ENCODE data around the gene VPS45.
"Not testable (repeated sequence)": the region's sequence is repeated elsewhere in the genome, so short reads cannot be mapped to it uniquely, and the experiment has no call there.

VPS45 gene

DNA sequence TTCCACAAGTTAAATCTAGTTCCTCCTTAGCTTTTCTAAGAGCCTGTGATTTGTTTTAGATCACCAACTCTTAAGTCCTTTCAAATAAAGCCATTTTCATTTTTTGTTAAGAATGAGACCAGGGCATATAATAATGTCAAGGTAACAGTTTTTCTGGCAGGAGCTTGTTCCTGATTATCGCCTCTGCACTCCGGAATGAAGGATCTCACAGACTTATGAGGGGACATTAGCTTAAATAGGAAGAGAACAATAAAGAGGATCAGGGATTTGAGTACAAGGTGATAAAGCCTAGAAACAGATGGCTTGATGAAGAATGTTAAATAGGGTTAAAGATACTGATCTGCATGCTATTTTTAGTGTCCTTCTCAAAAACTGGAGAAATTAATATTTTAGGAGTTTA is 43.4 kb upstream of the VPS45 start:
- Histone ChIP-seq H3K27ac (no peak overlapping the region), H3K9me3 (no peaks in the 10 kb centered on the region), H3K36me3 (no peaks in the 10 kb centered on the region), H3K4me1 (ENCODE audit: control insufficient read depth in 1 of 2, insufficient read depth in 1 of 2, low read depth in 1 of 2, low read length in 1 of 2) (no peaks in the 10 kb centered on the region), H3K27me3 (peaks cover 98% of the 10 kb centered on the region), H3K4me3 (ENCODE audit: low read depth in 1 of 2, low read length in 1 of 2) (no peak overlapping the region)
- TF ChIP-seq, protein P1, sequence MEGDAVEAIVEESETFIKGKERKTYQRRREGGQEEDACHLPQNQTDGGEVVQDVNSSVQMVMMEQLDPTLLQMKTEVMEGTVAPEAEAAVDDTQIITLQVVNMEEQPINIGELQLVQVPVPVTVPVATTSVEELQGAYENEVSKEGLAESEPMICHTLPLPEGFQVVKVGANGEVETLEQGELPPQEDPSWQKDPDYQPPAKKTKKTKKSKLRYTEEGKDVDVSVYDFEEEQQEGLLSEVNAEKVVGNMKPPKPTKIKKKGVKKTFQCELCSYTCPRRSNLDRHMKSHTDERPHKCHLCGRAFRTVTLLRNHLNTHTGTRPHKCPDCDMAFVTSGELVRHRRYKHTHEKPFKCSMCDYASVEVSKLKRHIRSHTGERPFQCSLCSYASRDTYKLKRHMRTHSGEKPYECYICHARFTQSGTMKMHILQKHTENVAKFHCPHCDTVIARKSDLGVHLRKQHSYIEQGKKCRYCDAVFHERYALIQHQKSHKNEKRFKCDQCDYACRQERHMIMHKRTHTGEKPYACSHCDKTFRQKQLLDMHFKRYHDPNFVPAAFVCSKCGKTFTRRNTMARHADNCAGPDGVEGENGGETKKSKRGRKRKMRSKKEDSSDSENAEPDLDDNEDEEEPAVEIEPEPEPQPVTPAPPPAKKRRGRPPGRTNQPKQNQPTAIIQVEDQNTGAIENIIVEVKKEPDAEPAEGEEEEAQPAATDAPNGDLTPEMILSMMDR (IDR thresholded peaks at IDR 0.05) = no peak

DNA sequence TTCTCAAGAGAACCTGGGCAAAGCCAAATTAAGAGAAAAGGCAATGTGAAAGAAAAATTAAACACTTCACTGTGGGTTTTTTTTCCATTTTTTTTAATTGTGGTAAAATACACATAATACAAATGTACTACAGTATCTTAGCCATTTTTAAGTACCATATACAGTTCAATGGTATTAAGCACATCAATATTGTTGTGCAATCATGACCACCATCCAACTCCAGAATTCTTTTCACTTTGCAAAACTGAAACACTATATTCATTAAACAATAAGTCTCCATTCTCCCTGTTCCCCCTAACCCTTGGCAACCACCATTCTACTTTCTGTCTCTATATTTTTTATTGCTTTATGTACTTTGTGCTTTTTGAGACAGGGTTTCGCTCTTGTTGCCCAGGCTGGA is 39.3 kb upstream of the VPS45 start:
- Histone ChIP-seq H3K4me1 (ENCODE audit: control insufficient read depth in 1 of 2, insufficient read depth in 1 of 2, low read depth in 1 of 2, low read length in 1 of 2) (no peaks in the 10 kb centered on the region), H3K9me3 (no peaks in the 10 kb centered on the region), H3K36me3 (no peaks in the 10 kb centered on the region), H3K27ac (no peak overlapping the region), H3K4me3 (ENCODE audit: low read depth in 1 of 2, low read length in 1 of 2) (no peak overlapping the region), H3K27me3 (peaks cover 85% of the 10 kb centered on the region)
- TF ChIP-seq, protein P1 (IDR thresholded peaks at IDR 0.05) = no peak

DNA sequence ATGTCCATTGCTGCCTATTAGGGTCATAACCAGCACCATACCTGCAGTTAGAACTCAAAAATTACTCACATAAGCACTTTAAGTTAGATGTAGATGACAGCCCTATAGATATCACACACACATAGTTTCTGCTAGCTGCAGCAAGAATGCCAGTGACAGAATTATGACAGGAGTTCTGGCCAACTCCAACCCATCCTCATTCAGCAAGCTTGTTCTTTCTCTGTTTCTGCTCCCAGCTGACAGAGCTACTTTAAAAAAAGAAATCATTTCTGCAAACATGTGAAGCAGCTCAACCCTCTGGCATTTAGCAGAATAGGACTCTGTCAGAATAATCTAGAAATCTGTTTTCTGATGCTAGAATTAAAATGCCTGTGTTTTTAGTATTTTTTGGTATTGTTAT is 33.2 kb upstream of the VPS45 start:
- Histone ChIP-seq H3K36me3 (no peaks in the 10 kb centered on the region), H3K4me3 (ENCODE audit: low read depth in 1 of 2, low read length in 1 of 2) (no peak overlapping the region), H3K27ac (no peak overlapping the region), H3K27me3 (peaks cover 66% of the 10 kb centered on the region), H3K4me1 (ENCODE audit: control insufficient read depth in 1 of 2, insufficient read depth in 1 of 2, low read depth in 1 of 2, low read length in 1 of 2) (no peaks in the 10 kb centered on the region), H3K9me3 (no peaks in the 10 kb centered on the region)
- TF ChIP-seq, protein P1 (IDR thresholded peaks at IDR 0.05) = no peak

DNA sequence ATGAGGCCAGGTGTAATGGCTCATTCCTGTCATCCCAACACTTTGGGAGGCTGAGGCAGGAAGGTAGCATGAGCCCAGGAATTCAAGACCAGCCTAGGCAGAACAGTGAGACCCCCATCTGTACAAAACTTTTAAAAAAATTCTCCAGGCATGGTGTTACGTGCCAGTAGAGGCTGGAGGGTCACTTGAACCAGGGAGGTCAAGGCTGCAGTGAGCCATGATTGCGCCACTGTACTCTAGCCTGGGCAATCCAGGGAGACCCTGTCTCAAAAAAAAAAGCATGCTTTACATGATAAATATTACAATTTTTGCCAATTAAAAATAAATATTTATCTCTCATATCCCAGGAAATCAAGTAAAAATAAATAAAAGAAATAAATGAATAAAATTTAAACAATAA is 17.6 kb upstream of the VPS45 start:
- H3K36me3 ChIP-seq = no peaks in the 10 kb centered on the region
- peaks cover 25 to 27% of the 10 kb centered on the region in 2 experiments for H3K4me1 ChIP-seq (ENCODE audit: control insufficient read depth in 1 of 2, insufficient read depth in 1 of 2, low read depth in 1 of 2, low read length in 1 of 2)
- no peaks in the 10 kb centered on the region for H3K9me3 ChIP-seq
- no peak overlapping the region for H3K27ac ChIP-seq
- H3K4me3 ChIP-seq (ENCODE audit: low read depth in 1 of 2, low read length in 1 of 2) = no peak overlapping the region
- H3K27me3 ChIP-seq = peaks cover 39% of the 10 kb centered on the region
- TF ChIP-seq, protein P1 (IDR thresholded peaks at IDR 0.05) = no peak

DNA sequence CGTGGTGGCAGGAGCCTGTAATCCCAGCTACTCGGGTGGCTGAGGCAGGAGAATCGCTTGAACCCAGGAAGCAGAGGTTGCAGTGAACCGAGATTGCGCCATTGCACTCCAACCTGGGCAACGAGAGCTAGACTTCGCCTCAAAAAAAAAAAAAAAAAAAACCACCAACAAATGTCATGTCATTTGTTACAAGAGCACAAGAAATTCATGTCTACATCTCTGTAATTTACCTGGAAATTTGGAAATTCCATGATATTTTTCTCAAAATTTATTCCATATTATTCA is 16.5 kb upstream of the VPS45 start:
- Histone ChIP-seq H3K4me1 (ENCODE audit: control insufficient read depth in 1 of 2, insufficient read depth in 1 of 2, low read depth in 1 of 2, low read length in 1 of 2) (peaks cover 27% of the 10 kb centered on the region in 2 experiments), H3K27ac (no peak overlapping the region), H3K36me3 (no peaks in the 10 kb centered on the region), H3K9me3 (no peaks in the 10 kb centered on the region), H3K4me3 (ENCODE audit: low read depth in 1 of 2, low read length in 1 of 2) (no peak overlapping the region), H3K27me3 (peaks cover 28% of the 10 kb centered on the region)
- TF ChIP-seq, protein P1 (IDR thresholded peaks at IDR 0.05) = no peak

- H3K9me3 ChIP-seq; H3K36me3 ChIP-seq; H3K4me3 ChIP-seq (ENCODE audit: low read depth in 1 of 2, low read length in 1 of 2); H3K27ac ChIP-seq: not testable (repeated sequence)
- peaks cover 36% of the 10 kb centered on the region in 2 experiments for H3K4me1 ChIP-seq (ENCODE audit: control insufficient read depth in 1 of 2, insufficient read depth in 1 of 2, low read depth in 1 of 2, low read length in 1 of 2)
- peaks cover 26% of the 10 kb centered on the region for H3K27me3 ChIP-seq
These were observed 15.6 kb upstream of the VPS45 start for GRCh38 chr1:150051905-150052412.
